HG03039 (cell line): Measurements from ENCODE around the gene KRT28.

ENCODE experiments used
- ATAC-seq: cut with Tn5 transposase; IDR thresholded peaks from one replicate; pipeline ENCODE4 v1.9.1; 2021; ENCODE audit warnings: mild to moderate bottlenecking, moderate library complexity; ENCODE audit not compliant: unreplicated experiment

Gene KRT28, protein sequence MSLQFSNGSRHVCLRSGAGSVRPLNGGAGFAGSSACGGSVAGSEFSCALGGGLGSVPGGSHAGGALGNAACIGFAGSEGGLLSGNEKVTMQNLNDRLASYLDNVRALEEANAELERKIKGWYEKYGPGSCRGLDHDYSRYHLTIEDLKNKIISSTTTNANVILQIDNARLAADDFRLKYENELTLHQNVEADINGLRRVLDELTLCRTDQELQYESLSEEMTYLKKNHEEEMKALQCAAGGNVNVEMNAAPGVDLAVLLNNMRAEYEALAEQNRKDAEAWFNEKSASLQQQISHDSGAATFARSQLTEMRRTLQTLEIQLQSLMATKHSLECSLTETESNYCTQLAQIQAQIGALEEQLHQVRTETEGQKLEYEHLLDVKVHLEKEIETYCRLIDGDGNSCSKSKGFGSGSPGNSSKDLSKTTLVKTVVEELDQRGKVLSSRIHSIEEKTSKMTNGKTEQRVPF

DNA sequence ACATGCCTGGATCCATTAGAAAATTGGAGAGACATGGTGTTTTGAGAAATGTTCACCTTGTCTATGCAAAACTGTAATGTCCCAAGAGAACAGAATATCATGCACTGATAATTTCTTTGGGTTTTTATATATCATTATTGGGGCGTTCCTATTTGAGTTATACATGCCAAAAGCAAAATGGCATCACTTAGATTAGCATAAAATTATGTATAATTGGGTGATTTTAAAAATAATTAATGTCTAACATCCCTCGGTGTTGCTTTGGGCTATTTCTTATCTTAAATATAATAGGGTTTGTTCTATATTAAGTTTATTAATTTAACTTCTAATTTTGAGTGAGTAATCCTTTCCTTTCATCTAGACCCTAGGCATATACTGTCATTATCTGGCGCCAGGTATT lies at the start of gene KRT28:
KRT28 (minus strand) TSS at position 101 of the 400 bp plus-strand sequence; CDS start at position 35, 66 bp downstream.
- ATAC-seq = no peak

DNA sequence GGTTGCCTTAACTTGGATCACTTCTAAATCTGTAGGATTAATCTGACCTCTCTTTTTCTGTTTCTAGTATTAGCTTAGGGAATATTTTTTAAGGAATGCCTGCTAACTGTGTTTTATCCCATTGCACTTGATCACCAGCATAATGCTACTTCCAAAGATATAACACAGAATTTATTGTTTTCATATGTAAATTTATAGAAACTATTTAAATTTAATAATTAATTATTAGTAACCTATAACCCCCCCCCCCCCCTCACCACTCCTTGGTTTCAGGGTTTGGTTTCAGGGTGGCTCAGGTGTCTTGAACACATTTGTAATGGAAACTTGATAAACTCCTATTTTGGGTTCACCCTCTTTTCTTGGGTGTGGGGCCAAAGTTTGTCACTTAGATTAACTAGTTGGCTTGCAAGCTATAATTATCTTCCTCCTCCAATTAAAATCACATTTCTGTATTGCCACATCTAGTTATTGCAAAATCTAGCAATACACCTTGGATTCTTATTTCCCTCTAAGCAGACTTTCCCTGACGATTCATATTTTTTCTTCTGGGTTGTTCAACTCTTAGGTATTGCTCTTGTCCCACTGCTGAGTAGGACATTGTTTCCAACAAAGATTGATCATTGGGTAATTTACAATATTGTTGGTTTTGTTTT lies 49.0 kb upstream of the KRT28 start:
- ATAC-seq = no peak

DNA sequence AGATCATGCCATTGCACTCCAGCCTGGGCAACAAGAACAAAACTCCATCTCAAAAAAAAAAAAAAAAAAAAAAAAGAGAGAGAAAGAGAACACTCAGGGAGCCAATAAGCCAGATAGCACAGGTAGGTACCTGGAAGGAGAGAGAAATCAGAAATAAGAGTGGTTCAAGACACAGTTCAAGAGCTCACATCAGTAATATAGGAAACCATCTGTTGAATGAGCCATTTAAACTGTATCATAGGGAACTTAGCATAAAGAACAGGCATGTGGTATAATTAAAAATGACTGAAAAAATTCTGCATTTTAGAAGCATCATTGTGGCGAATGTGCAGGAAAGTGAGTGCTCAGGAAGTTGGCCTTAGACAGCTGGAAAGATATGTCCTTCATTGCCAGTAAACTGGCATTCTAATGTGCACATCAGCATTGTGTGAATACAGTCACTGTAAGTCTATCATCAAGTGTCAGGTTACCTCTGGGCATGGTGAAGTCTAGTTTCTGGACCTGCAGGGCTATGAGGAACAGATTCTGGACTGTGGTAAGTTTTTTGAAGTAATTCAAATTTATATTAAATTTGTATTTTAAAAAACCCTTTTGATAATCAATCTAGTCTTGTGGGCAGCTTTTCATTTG lies 46.9 kb upstream of the KRT28 start:
- ATAC-seq = no peak

DNA sequence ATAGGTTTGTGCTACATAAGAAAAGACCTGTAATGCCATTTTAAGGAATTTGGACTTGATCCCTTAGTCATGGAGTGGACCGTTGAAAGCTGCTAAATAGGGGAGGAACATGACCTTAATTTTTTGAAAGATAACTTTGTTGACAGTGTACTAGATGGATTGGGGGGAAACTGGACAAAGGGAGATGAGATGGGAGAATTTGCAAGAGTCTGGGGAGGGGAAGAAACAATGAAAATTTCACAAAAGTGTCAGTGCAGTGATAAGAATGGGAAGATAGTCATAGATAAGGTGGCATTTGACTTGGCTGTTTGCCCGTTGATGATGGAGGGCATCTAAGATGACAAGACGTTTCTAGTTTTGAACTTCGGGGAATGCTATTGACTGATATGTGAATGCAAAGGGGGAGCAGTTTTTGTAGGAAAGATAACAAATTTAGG lies 44.9 kb upstream of the KRT28 start:
- ATAC-seq = no peak

DNA sequence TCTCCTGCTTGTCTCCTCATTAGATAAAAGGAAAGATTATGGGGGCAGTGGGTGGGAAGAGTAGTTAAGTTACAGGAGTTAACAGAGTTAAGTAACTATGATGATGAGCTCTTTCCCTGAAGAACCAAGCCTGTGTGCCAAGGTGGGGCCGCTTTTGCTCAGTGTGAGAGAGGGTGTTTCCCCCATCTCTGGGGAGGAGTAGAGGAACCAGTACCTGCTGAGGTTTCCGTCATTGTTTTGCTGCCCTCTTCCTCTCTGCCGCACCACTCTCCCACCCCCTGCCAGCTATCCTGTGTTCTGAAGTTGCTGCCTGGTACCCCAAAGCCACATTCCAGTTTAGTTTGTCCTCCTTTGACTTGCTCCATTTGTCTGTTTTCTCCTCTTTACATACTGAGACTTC lies 43.5 kb upstream of the KRT28 start:
- ATAC-seq = no peak

DNA sequence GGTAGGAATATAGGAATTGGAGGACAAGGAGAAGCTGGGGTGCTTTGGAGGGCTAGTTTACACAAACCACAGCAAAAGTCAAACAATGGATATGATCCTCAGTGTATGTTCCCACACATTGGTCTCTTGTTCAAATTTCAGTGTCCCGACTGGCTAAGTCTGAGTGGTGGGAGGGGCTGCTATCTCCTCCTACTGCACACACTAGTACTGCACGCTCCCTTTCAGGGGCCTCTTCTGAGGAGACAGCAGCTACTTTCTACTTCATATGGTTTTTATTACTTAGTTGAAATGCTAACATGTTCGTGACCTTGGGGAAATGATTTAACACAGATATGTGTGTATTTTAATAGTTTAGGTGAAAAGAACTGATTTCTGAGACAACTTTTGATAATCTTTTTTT lies 41.5 kb upstream of the KRT28 start:
- ATAC-seq = no peak

DNA sequence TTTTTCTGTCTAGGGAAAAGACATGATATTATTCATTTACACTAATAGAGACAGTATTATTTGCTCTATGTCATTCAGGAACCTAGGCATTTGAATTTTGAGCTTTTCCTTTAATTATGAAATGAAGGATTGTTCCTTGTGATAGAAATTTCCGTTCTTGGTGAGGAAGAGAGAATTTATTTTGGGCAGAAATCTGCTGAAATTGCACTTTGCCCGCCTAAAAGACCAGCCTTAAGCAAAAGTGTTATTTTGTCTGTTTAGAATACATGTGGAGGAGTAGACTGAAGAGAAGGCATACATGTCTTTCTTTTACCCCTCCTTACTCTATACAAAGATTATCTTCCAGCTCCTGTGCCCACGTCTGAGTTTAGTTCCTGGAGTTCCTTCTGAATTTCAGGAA lies 39.4 kb upstream of the KRT28 start:
- no peak for ATAC-seq

DNA sequence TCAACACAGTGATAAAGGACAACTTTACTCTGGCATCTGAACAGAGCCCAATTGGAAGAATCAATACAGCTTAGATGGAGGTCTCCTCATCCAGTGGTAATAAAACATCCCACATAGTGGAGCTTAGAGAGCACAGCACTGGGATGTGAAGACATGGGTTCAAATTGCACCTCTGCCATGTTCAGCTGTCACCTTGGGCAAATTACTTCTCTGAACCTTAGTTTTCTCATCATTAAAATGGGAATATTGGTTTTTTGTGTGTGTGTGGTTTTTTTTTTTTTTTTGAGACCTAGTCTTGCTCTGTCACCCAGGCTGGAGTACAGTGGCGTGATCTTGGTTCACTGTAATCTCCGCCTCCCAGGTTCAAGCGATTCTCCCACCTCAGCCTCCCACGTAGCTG lies 36.3 kb upstream of the KRT28 start:
- no peak for ATAC-seq

DNA sequence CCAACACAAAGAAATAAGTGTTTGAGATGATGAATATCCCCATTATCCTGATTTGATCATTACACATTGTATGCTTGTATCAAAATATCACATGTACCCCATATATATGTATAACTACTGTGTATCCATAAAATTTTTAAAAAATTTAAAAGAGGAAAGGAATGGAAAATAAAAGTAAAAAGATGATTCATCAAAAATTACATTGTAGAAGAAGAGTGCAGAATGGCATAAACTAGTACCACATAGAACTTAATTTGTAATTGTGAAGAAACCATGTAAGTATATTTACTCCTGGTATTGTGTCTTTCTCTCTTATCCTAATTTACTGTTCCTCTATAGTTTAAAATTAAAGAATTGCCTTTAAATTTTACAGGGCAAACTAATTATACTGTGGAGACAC lies 34.1 kb upstream of the KRT28 start:
- no peak for ATAC-seq

DNA sequence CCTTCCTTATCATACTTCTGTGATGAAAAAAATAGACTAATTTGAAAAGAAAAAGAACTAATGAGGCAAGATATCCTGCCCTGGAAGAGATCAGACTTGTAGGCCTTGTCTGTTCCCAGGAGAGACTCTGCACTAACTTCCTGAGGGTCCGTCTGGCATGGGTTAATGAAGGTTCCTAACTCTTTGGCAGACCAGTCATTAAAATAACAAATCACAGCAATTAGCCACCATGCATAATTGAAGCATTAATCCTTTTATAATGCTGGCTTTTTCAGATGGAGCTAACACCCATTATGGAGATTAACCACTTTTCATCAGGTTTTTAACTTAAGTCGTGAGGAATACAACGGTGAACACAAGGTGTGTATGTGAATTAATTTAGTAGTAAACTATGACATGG lies 33.1 kb upstream of the KRT28 start:
- ATAC-seq = no peak

DNA sequence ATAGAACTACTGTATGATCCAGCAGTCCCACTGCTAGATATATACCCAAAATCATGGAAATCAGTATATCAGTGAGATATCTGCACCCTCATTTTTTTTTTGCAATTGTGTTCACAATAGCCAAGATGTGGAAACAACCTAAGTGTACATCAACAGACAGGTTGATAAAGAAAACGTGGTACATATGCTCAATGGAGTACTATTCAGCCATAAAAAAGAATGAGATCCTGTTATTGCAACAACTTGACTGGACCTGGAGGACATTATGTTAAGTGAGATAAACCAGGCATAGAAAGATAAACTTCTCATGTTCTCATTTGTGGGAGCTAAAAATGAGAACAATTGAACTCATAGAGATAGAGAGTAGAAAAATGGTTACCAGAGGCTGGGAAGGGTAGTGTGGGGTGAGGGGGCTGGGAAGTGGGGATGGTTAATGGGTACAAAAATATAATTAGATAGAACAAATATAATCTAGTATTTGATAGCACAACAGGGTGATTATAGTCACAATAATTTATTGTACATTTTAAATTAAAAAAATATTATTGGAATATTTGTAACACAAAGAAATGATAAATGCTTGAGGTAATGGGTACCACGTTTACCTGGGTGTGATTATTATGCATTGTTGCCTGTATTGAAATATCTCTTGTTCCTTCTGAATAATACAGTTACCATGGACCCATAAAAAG lies 30.5 kb upstream of the KRT28 start:
- ATAC-seq = no peak

DNA sequence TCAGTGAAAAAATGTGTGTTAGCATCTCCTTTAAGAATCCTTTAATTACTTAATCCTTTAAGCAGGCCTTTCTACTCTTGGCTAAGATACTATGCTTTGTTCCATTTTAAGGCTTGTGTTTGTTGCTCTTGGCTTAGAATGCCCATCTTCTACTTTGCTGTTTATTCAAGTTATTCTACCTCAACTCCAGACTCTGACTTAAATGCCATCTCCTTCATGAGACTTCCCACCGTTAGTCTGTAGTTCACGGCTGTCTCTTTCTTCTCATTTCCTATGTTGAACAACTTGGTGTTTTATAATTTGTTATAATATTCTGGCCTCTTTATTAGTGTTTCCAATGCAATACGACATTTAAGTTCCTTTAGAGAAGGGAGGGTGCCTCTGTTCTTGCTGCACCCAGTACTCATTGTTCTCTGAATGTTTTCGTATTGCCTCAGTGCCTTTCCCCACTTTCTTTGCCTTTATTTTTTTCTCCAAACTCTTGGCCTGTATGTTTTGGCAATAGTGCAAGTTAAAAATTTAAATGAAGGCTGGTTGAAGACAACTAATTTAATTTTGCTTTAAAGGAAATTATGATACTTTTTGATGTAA lies 28.8 kb upstream of the KRT28 start:
- no peak for ATAC-seq

DNA sequence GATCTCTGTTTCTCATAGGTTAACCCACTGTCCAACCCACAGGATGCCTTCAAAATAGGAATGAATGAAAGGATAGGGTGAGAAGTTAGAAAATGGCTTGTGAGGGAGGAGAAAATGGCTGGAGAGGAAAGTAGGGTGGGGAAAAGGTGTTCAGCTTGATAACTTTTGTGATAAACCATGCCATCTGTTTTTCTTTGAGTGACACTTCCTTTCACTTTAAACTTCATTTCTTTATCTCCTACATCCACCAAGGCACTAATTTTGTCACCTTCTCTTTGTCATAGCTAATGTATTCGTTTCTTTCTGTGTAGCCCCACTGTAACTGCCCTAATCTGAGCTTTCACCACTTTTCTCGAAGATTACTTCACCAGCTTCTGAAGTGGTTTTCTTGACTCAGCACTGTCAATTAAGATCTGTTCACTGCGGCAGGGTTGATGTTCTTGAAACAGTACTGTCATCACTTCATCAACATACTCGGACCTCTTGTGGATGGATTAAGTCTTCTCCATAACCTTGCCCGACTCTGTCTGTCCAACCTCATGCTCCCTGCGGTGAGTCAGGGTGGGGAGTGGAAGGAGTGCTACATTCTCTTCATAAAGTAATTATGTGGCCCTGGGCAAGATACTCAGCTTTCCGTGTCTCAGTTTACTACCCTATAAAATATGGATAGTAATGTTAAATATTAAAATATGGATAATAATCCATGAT lies 28.1 kb upstream of the KRT28 start:
- no peak for ATAC-seq

DNA sequence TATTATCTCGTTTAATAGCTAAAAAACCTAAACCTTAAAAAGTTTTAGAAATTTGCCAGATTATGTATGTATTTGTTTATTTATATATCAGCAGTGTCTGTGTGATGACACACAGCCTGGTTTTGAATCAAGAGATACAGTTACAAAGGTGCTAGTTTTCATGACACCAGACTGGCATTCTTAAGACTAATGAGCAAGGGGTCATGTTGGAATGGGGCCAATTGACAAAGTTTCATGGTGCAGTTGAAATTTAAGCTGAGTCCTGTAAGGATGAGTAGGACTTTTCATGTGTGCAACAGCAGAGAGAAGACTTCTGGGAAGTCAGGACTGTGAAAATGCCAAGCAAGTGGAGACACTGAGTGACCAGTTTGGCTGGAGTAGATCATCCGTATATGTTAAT lies 25.8 kb upstream of the KRT28 start:
- ATAC-seq = no peak

DNA sequence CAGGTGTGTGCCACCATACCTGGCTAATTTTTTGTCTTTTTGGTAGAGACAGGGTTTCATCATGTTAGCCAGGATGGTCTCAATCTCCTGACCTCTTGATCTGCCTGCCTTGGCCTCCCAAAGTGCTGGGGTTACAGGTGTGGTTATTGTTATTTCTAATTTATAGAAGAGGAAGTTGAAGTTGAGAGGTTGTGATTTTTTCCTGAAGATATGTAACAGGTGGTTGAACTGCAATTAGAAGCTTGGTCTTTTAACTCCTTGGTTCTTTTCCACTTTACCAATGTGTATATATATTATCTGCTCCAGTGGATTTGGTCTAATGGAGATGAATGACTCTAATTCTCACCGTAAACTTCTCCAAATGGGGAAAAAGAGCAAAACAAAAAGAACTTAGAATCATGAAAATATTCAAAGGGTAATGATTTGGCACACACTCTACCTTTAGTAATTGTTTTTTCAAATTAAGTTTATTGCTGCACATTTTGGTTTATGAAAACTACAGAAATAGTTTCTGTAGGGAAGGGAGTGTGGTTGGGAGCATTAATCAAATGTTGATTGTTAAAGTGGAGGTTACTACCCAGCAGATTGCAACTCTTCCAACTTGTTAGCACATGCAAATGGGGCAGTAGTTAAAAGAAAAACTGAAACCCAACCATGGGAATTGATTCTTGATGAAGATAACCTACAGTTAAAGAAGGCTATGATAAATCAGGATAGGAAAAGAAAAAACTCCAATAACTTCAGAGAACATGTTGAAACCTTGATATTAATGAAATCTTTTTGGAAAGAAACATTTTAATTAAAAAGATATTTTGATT lies 24.5 kb upstream of the KRT28 start:
- no peak for ATAC-seq

DNA sequence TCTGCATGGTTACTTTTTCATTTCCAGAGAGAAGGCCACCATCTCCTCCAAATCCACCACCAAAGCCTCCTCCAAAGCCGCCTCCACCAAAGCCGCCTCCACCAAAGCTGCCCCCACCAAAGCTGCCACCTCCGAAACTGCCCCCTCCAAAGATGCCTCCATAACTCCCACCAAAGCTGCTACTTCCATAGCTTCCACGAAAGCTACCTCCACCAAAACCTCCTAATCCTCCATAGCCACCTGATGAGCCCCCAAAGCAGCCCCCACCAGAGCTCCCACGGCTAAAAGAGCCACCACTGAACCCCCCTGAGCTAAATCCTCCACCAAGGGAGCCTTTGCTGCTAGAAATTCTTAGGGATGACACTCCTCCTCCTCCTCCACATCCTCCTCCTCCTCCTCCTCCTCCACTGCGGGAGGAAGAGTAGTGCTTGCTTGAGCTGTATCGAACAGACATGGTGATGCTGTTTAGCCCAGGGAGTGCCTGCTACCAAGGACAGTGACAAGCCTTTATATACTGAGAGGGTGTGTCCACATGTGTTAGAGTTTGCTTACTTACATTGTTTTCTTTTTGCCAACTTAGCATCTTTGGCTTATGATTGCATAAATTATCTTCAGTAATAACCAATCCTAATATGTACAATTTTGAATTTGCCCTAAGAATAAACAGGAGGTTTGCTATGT lies 22.5 kb upstream of the KRT28 start, which contains the start of gene KRT10:
KRT10 (minus strand) TSS at position 483 of the 681 bp plus-strand sequence; CDS start at position 454, 29 bp downstream.
- no peak for ATAC-seq

DNA sequence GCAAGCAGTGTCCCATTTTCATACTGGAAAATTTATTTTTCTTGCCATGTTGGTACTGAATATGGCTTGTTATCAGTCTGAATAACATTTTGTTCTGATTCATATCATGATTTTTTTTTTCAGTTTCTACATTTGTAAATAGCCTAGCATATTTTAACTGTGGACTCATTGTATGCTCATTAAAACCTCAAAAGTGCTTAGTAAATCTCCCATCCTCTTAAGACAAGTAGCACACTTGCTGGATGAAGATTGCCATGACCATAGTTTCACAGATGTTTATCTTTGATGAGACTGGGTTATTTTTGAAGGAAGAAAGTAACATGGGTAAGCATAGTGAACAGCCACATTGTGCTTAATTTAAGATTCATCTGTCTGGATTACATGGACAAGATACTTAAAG lies 21.8 kb upstream of the KRT28 start:
- ATAC-seq = no peak

DNA sequence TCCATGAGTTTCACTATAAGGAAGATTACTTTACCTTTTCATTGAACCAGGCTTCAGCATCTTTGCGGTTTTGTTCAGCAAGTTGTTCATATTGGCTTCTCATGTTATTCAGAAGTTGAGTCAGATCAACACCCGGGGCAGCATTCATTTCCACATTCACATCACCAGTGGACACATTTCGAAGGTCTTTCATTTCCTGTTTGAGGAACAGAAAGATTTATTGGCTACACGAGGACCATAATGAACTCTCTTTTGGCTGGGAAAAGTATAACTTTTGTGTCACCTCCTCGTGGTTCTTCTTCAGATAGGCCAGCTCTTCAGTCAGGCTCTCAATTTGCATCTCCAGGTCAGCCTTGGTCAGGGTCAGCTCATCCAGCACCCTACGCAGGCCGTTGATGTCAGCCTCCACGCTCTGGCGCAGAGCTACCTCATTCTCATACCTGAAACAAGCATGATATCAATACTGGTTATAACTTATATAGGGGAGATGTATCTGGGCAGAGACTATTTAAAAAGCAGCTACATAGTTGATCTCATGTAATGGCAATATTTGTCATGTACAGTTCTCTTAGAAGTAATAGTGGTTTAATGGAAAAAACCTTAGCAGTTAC lies 20.6 kb upstream of the KRT28 start:
- no peak for ATAC-seq
